Left kidney (tissue), 2 donors: ENCODE data around the gene SFXN5. TPM values are rescaled to one million over a fixed set of nuclear protein-coding genes. Genes with fewer than 3 reads are reported as not detected.

Experiments
- DNase-seq: peaks from one replicate; pipeline ENCODE4 v3.0.0-alpha.2; 2013
- polyA plus RNA-seq: library from polyadenylated mRNA; unstranded; fragments of 120-200 nt; gene quantifications from one replicate; pipeline ENCODE4 v1.2.1, GENCODE V29; 2013; ENCODE audit not compliant: insufficient read length

The SFXN5 gene
- polyA plus RNA-seq, 1 donor: 26.3 TPM

DNA sequence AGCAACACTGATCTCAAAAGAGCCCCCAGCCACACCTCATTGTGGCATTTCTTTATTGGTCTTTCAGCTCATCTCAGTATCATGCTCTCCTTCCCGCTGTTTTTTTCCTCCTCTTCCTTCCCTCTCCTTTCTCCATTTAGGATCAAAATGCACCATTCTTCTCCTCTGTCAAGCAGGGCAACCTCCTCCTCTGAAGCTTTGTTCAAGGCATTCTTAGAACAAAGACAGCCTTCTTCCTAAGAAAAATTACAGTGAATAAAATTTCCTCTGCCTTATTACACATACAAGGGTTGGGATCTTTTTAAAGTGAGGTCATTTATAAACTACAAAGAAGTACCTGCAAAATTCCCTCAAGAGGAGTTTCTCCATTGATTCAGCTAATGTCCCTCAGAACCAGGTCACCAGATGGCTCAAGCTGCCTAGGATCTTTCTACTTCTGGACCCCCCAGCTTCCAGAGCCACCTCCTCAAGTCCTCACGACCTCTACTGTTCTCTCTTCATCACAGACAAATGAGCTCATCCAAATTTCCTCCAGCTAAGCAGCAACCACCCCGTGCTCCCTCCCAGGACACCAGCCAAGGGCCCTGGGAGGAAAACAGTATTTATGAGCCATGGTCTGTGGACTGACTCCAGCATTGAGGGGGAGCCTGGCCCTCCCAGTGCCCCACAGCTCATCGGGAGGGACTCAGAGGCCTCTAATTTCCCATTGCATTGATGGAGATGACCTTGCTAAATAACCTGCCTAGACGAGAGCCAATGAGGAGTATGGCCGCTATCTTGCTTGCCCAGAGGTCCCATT lies 18.0 kb downstream of the SFXN5 start:
- DNase-seq: no peak

DNA sequence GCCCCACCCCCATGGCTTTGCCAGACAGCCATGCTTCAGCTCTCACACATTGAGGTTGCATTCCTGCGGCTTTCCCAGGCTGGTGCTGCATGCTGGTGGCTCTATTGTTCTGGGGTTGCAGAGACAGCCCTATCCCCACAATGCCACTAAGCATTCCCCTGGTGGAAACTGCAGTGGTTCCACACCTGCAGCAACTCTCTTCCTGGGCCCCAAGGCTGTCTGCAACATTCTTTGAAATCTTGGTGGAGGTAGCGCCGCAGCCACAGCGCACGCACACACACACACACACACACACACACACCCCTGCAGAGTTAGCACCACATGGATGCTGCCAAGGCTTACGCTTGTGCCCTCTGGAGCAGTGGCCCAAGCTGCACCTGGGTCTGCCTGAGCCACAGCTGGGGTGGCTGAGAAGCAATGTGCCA lies 21.4 kb downstream of the SFXN5 start:
- no peak for DNase-seq

DNA sequence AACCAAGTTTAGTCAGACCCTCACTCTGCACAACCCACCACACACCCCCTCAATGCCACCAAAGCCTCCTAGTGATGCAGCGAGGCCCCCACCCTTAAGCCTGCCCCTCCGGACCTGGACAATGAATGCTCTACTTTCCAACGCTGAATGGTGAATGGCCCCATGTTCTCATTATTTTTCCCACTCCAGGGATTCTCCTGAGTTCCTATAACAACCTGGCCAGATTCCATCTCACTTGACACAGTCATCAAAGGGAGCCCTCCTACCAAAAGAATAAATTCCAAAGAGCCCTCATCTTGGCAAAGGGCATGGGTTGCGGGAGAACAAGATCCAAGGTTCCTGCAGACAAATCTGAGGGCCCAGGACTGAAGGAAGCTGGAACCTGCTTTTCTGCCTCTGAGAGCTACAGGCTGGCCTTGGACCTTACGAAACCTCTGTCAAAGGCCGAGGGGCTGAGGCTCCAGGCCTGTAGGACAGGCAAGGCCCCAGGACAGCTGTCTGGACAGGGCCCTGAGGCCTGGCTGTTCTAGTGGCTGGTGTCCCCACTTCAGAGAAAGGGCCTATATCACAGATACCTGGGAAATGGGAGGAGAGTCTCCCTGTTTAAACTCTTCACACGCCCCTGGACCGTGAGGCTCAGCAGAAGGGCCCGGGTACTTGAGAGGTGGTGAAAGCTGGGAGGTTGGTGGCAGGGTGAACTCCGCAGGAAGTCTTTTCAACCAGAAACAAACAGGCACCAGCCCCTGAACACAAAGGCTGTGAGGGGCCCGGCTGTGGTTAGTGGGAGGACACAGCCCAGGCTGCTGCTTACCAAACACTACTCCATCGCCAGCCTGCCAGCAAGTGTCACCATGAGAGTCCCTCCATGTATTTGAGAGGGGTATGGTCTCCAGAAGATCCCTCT lies 27.3 kb downstream of the SFXN5 start:
- DNase-seq: no peak

DNA sequence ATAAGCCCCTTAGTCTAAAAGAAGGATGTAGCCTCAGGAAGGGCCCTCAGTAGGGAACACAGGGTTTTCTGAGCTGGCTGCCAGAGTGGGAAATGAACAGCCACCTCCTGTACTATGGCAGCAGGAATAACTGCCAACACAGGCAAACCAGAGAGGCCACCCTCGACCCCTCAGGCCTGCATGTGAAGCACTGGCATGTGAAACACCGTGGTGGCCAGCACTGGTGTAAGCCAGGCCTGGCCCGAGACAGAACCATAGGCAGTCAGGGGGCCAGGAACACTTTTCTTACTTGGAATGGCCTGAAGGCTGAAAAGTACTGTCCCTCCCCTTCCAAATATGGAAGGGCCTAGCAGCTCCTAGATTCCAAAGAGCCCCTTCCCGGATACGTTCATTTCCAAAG lies 28.2 kb downstream of the SFXN5 start:
- no peak for DNase-seq

DNA sequence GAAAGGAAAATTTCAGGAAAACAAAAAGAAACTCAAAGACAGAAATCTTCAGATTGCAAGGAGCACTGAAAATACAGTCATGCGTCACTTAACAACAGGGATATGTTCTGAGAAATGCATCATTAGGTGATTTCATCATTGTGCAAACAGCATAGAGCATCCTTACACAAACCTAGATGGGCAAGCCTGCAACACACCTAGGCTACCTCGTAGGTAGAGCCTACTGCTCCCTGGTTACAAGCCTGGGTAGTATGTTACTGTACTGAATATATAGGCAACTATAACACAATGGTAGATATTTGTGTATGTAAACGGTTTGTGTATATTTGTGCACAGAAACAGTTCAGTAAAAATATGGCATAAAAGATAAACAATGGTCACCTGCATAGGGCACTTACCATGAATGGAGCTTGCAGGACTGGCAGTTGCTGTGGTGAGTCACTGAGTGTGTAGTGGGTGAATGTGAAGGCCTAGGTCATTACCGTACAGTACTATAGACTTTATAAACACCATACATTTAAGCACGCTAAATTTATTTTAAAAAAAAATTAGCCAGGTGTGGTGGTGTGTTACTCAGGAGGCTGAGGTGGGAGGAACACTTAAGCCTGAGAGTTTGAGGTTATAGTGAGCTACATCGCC lies 33.4 kb downstream of the SFXN5 start:
- no peak for DNase-seq

DNA sequence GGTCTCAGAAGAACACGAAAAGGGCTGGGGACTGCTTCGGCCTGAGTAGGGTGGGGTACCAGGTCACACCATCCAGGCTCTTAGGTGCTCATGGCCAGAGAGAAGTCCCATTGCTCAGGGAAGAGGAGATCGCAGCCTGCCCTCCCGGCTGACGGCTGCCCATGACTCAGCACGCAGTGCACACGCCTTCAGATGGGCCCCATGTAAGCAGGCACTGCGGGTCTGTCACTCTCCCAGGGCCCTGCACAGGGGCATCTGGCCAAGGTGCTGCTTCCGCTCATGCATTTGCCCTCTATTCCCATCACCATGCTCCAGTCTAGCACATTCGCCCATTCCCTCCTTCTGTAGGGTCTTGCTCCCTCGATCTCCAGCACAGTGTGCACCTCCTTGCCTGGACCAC lies 34.7 kb downstream of the SFXN5 start:
- DNase-seq: no peak

DNA sequence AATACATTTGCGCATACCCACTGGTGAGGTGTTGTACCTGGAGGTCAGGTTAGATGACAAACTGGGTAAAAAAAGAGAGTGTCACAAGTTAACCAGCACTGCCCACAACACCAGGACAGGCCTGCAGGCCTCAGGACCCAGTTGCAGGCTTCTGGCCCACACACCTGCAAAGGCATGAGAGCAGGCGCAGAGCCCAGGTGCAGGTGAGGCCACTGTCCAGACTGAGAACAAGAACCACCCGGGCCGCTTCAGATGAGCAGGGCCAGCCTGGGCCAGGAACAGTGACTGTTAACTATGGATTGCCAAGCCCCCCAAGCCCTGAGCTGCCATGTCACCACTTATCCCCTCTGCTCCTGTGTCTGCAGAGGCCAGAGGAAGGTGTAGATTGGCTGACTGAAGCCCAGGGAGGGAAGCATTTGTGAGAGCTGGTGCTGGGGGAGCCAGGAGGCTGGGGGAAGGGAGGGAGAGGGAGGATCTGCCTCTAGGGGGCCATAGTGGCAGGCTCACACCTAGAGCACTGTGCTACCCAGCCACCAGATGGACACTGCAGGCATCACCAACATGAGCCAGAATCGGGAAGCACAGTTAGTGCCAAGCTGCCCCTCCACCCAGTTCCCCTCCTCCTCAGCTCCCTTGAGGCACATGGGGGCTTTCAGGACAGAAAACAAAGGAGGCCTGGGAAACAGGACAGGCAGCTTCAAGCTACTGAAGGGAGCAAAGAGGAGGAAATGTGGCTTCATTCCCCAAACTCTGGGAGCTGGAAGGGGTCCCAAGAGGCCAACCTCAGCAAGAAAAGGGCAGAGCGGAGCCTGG lies 35.4 kb downstream of the SFXN5 start:
- no peak for DNase-seq

DNA sequence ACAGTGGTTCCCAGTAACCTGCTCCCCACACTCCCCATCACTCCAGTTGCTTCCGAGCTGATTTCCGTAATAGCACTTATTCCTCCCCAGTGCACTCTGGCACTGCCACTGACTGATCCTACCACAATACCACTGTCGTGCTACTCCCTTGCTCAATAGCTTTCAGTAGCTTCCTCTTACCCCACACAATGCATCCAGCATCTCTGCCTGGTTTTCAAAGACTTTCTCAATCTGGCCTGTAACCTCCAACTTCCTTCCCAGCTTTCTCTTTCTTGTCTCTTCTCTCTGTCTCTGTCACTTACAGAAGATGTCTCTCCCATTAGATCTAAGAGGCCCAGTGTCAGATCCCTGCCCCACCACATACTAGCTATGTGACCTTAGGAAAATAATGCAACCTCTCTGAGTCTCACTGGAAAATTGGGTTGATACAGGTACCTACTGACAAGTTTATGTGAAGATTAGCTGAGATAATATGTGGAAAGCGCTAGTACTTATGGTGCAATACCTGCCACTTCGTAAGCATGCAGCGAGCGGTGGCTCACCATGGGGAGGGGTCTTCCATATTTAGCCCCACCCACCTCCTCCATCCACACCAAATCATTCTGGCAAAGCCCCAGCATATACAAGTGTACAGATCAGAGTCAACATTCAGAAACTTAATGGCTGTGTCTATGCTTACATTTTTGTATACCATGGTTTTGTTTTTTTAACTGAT lies 36.7 kb downstream of the SFXN5 start:
- no peak for DNase-seq

DNA sequence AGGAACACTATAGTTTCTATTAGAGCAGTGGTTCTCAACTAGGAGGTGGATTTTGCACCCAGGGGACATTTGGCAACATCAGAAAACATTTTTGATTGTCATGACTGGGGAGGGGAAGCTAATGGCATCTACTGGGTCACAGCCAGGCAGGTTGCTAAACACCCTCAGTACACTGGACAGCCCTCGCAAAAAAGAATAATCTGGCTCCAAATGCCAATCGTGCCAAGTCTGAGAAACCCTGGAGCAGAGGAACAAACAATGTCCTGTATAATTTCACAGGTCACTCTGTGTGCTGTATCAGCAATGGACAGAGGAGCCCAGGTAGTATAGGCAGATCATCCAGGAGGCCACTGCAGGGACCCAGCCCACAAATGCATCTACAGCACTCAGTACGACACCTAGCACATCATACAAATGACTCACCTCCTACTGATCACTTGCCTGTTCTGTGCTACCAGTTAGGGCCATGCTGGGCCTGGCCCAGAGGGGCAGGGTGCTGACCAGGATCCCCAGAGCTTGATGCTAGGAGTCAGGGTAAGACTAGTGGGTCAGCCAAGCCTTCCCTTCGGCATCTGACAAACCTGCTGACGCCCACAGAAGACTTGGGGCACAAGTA lies 37.6 kb downstream of the SFXN5 start:
- no peak for DNase-seq

DNA sequence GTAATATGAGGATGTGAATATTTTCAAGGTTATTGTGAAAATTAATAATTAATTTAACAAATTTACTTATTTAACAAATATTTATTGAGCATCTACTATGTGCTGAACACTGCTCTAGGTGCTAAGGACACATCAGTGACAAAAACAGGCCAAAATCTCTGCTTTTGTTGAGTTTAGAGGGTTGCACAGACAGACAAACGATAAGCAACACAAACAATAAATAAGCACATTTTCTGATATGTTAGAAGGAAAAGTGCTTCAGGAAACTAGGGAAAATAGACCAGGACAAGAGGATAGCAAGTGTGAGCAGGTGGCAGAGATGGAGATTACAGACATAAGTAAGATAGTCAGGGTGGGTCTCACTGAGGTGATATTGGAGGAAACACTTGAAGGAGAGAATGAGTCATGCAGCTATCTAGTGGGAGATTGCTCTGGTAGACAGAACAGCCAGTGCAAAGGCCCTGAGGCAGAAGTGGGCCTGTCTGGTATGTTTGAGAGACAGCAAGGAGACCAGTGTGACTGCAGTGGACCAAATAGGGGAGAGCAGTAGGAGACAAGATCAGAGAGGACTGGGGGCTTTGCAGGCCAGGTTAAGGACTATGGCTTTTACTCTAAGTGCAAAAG lies 38.3 kb downstream of the SFXN5 start:
- no peak for DNase-seq

DNA sequence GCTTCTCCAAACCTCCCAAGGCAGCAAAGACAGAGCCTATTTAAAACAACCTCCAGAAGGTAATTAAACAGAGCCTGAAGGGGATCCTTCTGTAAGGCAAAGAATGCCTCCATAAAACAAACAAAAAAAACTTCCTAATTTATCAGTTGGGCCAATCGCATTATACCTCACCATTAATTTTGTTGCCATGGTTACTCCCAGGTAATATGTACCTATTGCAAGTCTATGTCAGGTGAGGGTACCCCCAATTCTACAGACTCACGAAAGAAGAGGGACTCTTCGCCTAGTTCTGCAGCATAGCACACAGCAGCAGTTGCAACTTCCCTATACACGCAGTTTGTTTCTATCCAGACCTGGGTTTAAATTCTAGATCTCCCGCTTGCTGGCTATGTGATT lies 38.8 kb downstream of the SFXN5 start:
- DNase-seq: no peak

DNA sequence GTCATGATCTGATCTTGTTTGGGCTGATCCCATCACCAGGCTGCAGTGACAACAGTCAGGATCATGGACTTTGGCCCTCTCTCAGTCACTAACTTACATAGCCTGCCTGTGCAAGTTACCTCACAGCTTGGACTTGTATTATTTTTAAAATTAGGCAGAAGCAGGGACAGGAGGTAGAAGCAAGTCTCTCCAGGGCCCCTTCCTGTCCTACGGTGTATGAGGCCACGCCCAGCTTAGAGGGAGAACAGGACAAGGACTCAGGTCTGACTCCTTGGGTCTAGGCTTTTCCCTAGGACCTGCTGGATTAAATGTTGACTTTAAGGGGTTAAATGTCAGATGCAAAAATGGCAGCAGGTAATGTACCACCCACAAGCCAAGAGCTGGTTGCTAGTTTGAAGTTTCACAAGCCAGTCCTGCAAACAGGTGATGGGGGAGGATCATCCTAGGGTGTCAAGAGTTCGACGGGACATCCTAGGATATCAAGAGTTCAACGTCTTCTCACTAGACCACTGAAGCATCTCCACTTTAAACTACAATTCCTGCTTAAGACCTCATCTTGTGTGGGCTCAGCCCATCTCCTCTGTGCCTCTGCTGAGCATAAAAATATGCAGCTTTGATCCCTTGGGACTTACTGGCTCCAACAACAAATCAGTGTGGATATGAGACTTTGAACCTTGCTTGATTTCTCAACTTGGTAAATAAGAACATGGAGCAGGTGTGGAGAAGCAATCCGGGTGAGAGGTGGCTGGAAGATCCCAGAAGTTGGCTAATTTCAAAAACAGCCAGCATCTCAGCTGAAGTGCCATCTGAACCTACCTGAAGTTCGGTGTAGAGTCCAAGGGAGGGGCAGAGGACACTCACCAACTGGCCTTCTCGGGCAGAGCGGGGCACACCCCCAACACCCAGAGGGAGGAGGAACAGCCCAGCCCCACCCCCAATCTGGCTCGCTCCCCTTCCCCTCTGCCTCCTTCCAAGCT lies 39.5 kb downstream of the SFXN5 start:
- DNase-seq: no peak

DNA sequence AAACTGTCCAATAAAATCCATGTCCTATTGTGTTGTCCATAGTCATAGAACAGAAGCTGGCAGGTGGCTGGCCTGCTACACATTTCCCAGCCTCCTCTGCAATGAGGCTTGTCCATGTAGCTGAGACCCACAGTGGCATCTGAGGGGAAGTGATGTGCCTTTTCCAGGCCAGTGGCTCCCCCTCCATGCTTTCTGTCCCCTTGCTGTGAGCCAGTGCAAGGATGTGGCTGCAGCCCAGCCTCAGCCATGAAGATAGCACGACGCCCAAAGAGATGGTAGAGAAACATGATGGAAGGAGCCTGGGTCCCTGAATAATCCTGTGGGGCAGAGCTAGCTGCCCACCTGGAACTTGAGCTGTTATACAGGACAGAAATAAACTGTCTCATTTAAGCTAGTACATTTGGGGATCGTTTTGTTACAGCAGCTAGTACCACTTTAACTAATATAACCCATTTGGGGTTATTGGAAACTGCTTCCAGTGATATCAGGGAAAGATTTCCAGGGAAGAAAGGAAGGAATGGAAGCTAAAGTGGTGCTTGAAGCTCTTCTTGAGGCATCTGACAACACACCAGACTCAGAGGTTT lies 40.3 kb downstream of the SFXN5 start:
- no peak for DNase-seq

DNA sequence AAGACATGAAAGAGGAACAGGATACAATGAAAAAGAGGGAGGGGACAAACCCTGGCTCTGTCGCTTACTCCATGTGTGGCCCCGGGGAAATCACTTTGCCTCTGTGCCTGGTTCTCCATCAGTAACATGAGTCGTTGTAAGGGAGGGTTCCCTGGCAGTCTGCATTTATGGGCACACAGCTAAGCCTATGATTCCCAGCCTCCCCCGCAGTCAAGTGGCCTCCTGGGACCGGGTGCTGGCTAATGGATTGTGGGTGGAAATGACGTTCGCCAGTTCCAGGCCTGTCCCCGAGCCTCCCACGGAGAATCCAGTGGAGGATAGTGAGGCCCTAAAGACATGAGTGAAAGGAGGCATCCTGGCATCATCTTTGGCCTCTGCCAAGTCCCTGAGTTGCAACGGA lies 42.7 kb downstream of the SFXN5 start:
- DNase-seq: no peak

DNA sequence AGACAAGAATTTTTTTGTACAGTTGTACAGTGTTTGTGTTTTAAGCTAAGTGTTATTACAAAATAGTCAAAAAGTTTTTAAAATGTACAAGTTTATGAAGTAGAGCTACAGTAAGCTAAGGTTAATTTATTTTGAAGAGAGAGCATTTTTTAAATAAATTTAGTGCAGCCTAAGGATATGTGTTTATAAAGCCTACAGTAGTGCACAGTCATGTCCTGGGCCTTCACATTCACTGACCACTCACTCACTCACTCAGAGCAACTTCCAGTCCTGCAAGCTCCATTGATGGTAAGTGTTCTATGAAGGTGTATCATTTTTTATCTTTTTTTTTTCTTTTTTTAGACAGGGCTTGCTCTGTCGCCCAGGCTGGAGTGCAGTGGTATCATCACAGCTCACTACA lies 44.2 kb downstream of the SFXN5 start:
- DNase-seq: no peak

DNA sequence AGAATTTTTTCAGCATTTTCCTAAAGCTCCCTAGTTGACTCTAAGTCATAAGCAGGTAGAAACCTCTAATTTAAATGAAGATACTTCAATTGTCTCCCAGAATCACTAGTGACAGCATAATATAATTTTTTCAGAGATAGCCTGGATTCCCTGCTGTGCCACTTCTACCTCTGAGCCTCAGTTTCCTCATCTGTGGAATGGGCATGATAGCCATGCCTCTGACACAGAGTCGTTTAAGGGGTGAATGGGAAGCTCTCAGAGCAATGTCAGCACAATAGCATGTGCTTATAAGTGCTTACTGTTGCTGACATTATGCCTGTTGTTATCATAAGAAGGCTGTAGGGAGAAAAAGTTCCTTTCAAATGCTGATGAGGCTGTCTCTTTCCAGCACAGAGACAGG lies 48.0 kb downstream of the SFXN5 start:
- DNase-seq: no peak

DNA sequence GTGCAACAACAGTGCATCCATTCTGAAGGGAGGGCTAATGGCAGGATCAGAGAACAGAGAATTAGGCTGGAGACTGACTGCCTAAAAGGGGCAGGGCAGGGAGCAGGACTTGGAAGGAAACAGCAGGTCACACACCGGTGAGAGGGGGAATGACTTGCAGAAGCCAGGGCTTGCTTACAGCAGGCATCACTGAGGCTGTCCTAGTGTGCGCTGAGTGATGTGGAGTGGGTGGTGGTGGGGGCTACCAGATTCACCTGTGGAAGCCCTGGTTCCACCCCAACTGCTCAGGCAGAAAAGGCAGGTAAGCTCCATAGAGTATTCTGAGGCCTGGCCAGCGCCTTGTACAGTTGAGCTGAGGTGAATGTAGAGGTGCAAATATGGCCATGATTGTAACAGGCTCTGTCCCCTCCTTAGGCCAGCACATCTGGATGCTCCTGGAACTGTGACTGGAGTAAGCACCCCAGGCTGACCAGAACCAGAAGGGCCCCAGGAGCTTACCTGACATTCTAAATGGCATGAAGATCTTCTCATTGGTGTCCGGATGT lies 49.4 kb downstream of the SFXN5 start:
- no peak for DNase-seq

DNA sequence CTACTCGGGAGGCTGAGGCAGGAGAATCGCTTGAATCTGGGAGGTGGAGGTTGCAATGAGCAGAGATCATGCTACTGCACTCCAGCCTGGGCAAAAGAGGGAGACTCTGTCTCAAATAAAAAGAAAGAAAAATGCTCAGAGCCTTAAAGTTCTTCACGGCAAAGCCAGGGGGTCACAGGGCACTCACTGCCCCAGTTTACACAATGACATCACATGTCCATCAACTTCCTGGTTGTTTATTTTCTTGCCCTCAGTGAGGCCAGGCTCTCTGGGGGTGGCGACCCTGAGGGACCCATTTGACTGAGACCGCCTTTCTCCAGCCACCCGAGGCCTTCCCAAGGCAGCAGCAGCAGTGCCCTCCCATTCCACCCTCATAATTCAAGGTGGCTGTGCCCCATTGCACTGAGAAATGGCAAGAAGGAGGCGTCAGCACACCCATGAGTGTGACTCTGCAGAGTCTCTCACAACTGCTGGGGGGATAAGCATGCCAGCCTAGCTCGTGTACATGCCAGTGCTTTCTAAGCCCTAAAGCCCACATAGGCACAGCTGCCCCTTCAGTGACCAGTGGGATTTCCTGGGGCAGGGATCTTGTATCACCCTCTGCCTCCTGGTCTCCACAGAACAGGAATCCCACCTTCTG lies 50.0 kb downstream of the SFXN5 start:
- peak; percentile 27 for DNase-seq
